GM23338 (cell line): ENCODE measurements around the gene KRTAP10-12. TPM values are rescaled to one million over a fixed set of nuclear protein-coding genes. Genes with fewer than 3 reads are reported as not detected.

Source experiments
- ATAC-seq: fragments of 200-7000 bp; cut with Tn5 transposase; 3 replicates; pipeline ENCODE4 v1.9.1; 2020
- DNase-seq: peaks from one replicate; pipeline ENCODE4 v3.0.0-alpha.2; 2015; ENCODE audit warnings: low spot score
- H2AFZ ChIP-seq: fragments of 200-600 bp; sonication (generic); 2 replicates; pipeline ENCODE4 v1.8.0; 2016; ENCODE audit warnings: antibody characterized with exemption, mild to moderate bottlenecking, moderate library complexity
- H3F3A ChIP-seq: fragments of 200-600 bp; sonication (generic); replicated peaks from 2 replicates; pipeline ENCODE4 v1.8.0; 2017; ENCODE audit warnings: antibody characterized with exemption, mixed run types, low read depth
- H3K27ac ChIP-seq: fragments of 200-600 bp; sonication (generic); 2 replicates; pipeline ENCODE4 v1.6.1; 2016; ENCODE audit warnings: low read depth
- H3K27me3 ChIP-seq: fragments of 200-600 bp; sonication (generic); 2 replicates; pipeline ENCODE4 v1.8.0; 2016; ENCODE audit warnings: mild to moderate bottlenecking, mixed run types, moderate library complexity; ENCODE audit not compliant: insufficient read depth
- H3K36me3 ChIP-seq: fragments of 200-600 bp; sonication (generic); 2 replicates; pipeline ENCODE4 v1.8.0; 2016; ENCODE audit warnings: mild to moderate bottlenecking; ENCODE audit not compliant: insufficient read depth
- H3K4me1 ChIP-seq: fragments of 200-600 bp; sonication (generic); 2 replicates; pipeline ENCODE4 v1.8.0; 2016; ENCODE audit warnings: mild to moderate bottlenecking, moderate library complexity; ENCODE audit not compliant: insufficient read depth
- H3K4me2 ChIP-seq: fragments of 200-600 bp; sonication (generic); 2 replicates; pipeline ENCODE4 v1.7.1; 2017; ENCODE audit warnings: mixed run types
- H3K4me3 ChIP-seq: fragments of 200-600 bp; sonication (generic); 2 replicates; pipeline ENCODE4 v1.6.1; 2016; ENCODE audit warnings: mixed run types
- H3K79me2 ChIP-seq: fragments of 200-600 bp; sonication (generic); replicated peaks from 2 replicates; pipeline ENCODE4 v1.8.0; 2017; ENCODE audit warnings: mild to moderate bottlenecking; ENCODE audit not compliant: insufficient read depth
- H3K9me2 ChIP-seq: fragments of 200-600 bp; sonication (generic); 2 replicates; pipeline ENCODE4 v1.8.0; 2017; ENCODE audit not compliant: insufficient read depth
- H4K20me1 ChIP-seq: fragments of 200-600 bp; sonication (generic); replicated peaks from 2 replicates; pipeline ENCODE4 v1.8.0; 2017; ENCODE audit warnings: mild to moderate bottlenecking; ENCODE audit not compliant: insufficient read depth
- H3K27ac Mint-ChIP-seq: 2 replicates; pipeline ENCODE4 v1.8.0; 2020; ENCODE audit warnings: inconsistent platforms, mild to moderate bottlenecking, moderate library complexity, mixed read lengths
- H3K27me3 Mint-ChIP-seq: 3 replicates; pipeline ENCODE4 v1.8.0; 2022; ENCODE audit warnings: low read depth, mild to moderate bottlenecking, moderate library complexity, mixed read lengths, inconsistent platforms; ENCODE audit not compliant: insufficient read depth, poor library complexity
- H3K36me3 Mint-ChIP-seq: 3 replicates; pipeline ENCODE4 v1.8.0; 2021; ENCODE audit warnings: low read depth, mild to moderate bottlenecking, inconsistent platforms, moderate library complexity, mixed read lengths
- H3K4me1 Mint-ChIP-seq: 3 replicates; pipeline ENCODE4 v1.8.0; 2020; ENCODE audit warnings: mild to moderate bottlenecking, inconsistent platforms, mixed read lengths
- H3K4me3 Mint-ChIP-seq: 3 replicates; pipeline ENCODE4 v1.8.0; 2021; ENCODE audit warnings: moderate library complexity, mild to moderate bottlenecking, inconsistent platforms, mixed read lengths
- H3K9me3 Mint-ChIP-seq: 3 replicates; pipeline ENCODE4 v1.8.0; 2020; ENCODE audit warnings: moderate library complexity, mild to moderate bottlenecking, inconsistent platforms, mixed read lengths
- CREB1 ChIP-seq: fragments of 250-450 bp; sonication (Bioruptor Pico); IDR thresholded peaks from 2 replicates; pipeline ENCODE4 v1.5.0; 2020; ENCODE audit warnings: low read depth, mild to moderate bottlenecking, moderate library complexity
- CTCF ChIP-seq, 2 experiments: fragments of 200-600 bp in 1 of 2; sonication (generic) in 1 of 2; conservative IDR thresholded peaks; 2 replicates each; pipeline versions ENCODE4 v1.5.1 to v1.6.1; 2016 to 2017; ENCODE audit warnings: antibody characterized with exemption in 2 of 2, low read depth in 2 of 2, mild to moderate bottlenecking in 2 of 2, moderate library complexity in 1 of 2
- ETS1 ChIP-seq: IDR thresholded peaks from 2 replicates; pipeline ENCODE4 v1.6.1; 2016; ENCODE audit warnings: antibody characterized with exemption
- EZH2 ChIP-seq: fragments of 200-600 bp; sonication (generic); IDR thresholded peaks from one replicate; pipeline ENCODE4 v1.8.0; 2017; ENCODE audit warnings: antibody characterized with exemption, mild to moderate bottlenecking, low read depth; ENCODE audit not compliant: unreplicated experiment
- EZH2phosphoT487 ChIP-seq: fragments of 200-600 bp; sonication (generic); IDR thresholded peaks from one replicate; pipeline ENCODE4 v1.8.1; 2018; ENCODE audit warnings: antibody characterized with exemption; ENCODE audit not compliant: unreplicated experiment
- JUNB ChIP-seq: IDR thresholded peaks from one replicate; pipeline ENCODE4 v1.6.1; 2016; ENCODE audit warnings: antibody characterized with exemption; ENCODE audit not compliant: unreplicated experiment
- NANOG ChIP-seq: IDR thresholded peaks from 2 replicates; pipeline ENCODE4 v1.6.1; 2016; ENCODE audit warnings: antibody characterized with exemption, borderline replicate concordance
- POLR2AphosphoS5 ChIP-seq: IDR thresholded peaks from 2 replicates; pipeline ENCODE4 v1.6.1; 2016; ENCODE audit warnings: antibody characterized with exemption, low read depth
- STAT1 ChIP-seq: IDR thresholded peaks from one replicate; pipeline ENCODE4 v1.6.1; 2016; ENCODE audit warnings: antibody characterized with exemption; ENCODE audit not compliant: unreplicated experiment
- ZNF114 ChIP-seq: fragments of 250-450 bp; sonication (Bioruptor Pico); IDR thresholded peaks from 2 replicates; pipeline ENCODE4 v1.5.0; 2020; ENCODE audit warnings: mild to moderate bottlenecking, moderate library complexity
- ZNF331 ChIP-seq: fragments of 250-450 bp; sonication (Bioruptor Pico); IDR thresholded peaks from 2 replicates; pipeline ENCODE4 v1.5.0; 2020; ENCODE audit warnings: low read depth, mild to moderate bottlenecking, moderate library complexity
- ZNF462 ChIP-seq: fragments of 250-450 bp; sonication (Bioruptor Pico); IDR thresholded peaks from 2 replicates; pipeline ENCODE4 v1.5.0; 2020; ENCODE audit warnings: mild to moderate bottlenecking, moderate library complexity
- polyA plus RNA-seq: library from polyadenylated mRNA; unstranded; fragments of >200 nt; fragmentation: Nextera tagmentation; extraction: Ambion mirVana; gene quantifications from 2 replicates; pipeline ENCODE4 v1.2.1, GENCODE V29; 2016
- total RNA-seq: library from RNA; depleted of rRNA; stranded (reverse); fragments of >200 nt; shearing (Covaris generic); gene quantifications from 2 replicates; pipeline ENCODE4 v1.2.3, GENCODE V29; 2014
- TF ChIP-seq, protein P1 (sequence below): IDR thresholded peaks from one replicate; pipeline ENCODE4 v1.6.1; 2018; ENCODE audit warnings: antibody characterized with exemption; ENCODE audit not compliant: unreplicated experiment

The KRTAP10-12 gene
- total and polyA plus RNA-seq, 2 experiments from 2014 or later, result not detected

GRCh38 chr21:44739316-44739715 lies 42.3 kb downstream of the KRTAP10-12 start:
- DNase-seq (no peak), ATAC-seq (no peak)
- H3K79me2 ChIP-seq, result no peaks in the 10 kb centered on the region
- H3K27me3 ChIP-seq, result no peaks in the 10 kb centered on the region
- peaks cover 12% of the 10 kb centered on the region for H3K36me3 Mint-ChIP-seq
- H3K27me3 Mint-ChIP-seq, result peaks cover 12% of the 10 kb centered on the region
- H3K9me2 ChIP-seq, result no peaks in the 10 kb centered on the region
- no peak overlapping the region for H3K4me3 ChIP-seq
- H3K4me3 Mint-ChIP-seq, result no peak overlapping the region
- H3K27ac ChIP-seq, result no peak overlapping the region
- H3K4me1 ChIP-seq, result no peaks in the 10 kb centered on the region
- TF ChIP-seq POLR2AphosphoS5 (no peak), ZNF462 (CRISPR knock-in tag) (no peak), CREB1 (CRISPR knock-in tag) (no peak), CTCF (conservative IDR thresholded peaks at IDR 0.05; ENCODE audit: low read depth in 2 of 2) (no peak), ZNF331 (CRISPR knock-in tag) (no peak), ZNF114 (CRISPR knock-in tag) (no peak), JUNB (no peak), NANOG (no peak), EZH2phosphoT487 (no peak), ETS1 (no peak), EZH2 (no peak), STAT1 (no peak)
- TF ChIP-seq, protein P1, sequence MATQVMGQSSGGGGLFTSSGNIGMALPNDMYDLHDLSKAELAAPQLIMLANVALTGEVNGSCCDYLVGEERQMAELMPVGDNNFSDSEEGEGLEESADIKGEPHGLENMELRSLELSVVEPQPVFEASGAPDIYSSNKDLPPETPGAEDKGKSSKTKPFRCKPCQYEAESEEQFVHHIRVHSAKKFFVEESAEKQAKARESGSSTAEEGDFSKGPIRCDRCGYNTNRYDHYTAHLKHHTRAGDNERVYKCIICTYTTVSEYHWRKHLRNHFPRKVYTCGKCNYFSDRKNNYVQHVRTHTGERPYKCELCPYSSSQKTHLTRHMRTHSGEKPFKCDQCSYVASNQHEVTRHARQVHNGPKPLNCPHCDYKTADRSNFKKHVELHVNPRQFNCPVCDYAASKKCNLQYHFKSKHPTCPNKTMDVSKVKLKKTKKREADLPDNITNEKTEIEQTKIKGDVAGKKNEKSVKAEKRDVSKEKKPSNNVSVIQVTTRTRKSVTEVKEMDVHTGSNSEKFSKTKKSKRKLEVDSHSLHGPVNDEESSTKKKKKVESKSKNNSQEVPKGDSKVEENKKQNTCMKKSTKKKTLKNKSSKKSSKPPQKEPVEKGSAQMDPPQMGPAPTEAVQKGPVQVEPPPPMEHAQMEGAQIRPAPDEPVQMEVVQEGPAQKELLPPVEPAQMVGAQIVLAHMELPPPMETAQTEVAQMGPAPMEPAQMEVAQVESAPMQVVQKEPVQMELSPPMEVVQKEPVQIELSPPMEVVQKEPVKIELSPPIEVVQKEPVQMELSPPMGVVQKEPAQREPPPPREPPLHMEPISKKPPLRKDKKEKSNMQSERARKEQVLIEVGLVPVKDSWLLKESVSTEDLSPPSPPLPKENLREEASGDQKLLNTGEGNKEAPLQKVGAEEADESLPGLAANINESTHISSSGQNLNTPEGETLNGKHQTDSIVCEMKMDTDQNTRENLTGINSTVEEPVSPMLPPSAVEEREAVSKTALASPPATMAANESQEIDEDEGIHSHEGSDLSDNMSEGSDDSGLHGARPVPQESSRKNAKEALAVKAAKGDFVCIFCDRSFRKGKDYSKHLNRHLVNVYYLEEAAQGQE, result no peak
- no peak overlapping the region for H3K4me2 ChIP-seq
- H3F3A ChIP-seq, result no peaks in the 10 kb centered on the region
- no peak overlapping the region for H2AFZ ChIP-seq
- H3K9me3 Mint-ChIP-seq, result peaks cover 40% of the 10 kb centered on the region; the same call in 2 of the 3 replicates
- peaks cover 11% of the 10 kb centered on the region for H3K36me3 ChIP-seq
- H4K20me1 ChIP-seq, result no peaks in the 10 kb centered on the region
- H3K27ac Mint-ChIP-seq, result no peak overlapping the region
- H3K4me1 Mint-ChIP-seq, result peaks cover 28% of the 10 kb centered on the region
